NCI-H1048 (cell line): ENCODE measurements around the gene C12orf60.
A peak's percentile ranks its signal among the peaks of the same experiment; 100 is the strongest.

Experiments
- DNase-seq: peaks from one replicate; lab custom pipeline; 2025; lab: John Stamatoyannopoulos, UW

C12orf60 gene

GRCh38 chr12:14776236-14776961, 27.1 kb upstream of the C12orf60 start:
- no peak for DNase-seq

DNA sequence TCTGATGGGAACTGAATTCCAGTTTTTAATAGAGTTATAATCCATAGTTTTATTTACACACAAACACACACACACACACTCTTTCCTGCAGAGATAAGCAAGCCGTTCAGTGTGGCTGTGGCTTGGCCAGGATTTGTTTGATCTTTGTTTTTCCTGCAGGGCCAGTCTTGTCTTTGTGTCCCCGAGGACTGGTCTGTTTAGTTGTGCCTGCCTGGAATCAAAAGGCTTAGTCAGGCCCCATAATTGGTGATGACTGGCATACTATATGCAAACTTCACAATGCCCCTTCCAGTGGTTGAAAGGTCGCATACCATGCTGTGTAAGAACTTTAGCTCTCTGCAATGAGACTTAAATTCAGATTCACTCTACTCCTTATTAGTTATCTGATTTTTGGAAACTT, 26.2 kb upstream of the C12orf60 start:
- peak; percentile 10 for DNase-seq

- DNase-seq = no peak
These were observed 23.6 kb upstream of the C12orf60 start for GRCh38 chr12:14779834-14780233.

GRCh38 chr12:14780859-14781258, 22.6 kb upstream of the C12orf60 start:
- no peak for DNase-seq

GRCh38 chr12:14781563-14781962, 21.9 kb upstream of the C12orf60 start:
- DNase-seq = no peak

DNA sequence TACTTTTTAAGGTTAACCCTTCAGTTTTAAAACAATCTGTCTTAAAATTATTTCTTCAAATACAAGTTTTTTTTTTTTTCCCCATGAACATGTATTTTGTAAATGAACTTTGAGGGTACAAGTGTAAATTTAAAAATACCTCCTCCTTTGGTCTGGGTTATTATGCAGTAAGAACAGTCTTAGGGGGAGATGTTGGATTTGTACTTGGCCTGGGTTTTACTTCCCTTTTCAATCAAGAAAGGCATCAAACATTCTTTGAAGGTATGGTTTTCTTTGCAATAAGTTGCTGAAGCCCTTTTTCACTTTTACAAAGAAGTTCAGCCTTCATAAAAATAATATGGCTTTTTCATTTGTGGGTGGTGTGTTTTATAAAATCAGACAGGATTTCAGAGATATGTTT, 20.7 kb upstream of the C12orf60 start:
- DNase-seq = no peak

- no peak for DNase-seq
These were observed 19.0 kb upstream of the C12orf60 start for GRCh38 chr12:14784471-14784870.

- DNase-seq = no peak
These were observed 17.9 kb upstream of the C12orf60 start for GRCh38 chr12:14785568-14785967.

- no peak for DNase-seq
These were observed 8.4 kb upstream of the C12orf60 start for GRCh38 chr12:14795028-14795448.

- DNase-seq = no peak
These were observed 1.2 kb upstream of the C12orf60 start for GRCh38 chr12:14802247-14802646.

GRCh38 chr12:14802721-14803010, 804 bp upstream of the C12orf60 start:
- DNase-seq = no peak

- no peak for DNase-seq
These were observed 325 bp downstream of the C12orf60 start for GRCh38 chr12:14803830-14804160.

GRCh38 chr12:14810167-14810952, 6.9 kb downstream of the C12orf60 start:
- no peak for DNase-seq

- no peak for DNase-seq
These were observed 7.5 kb downstream of the C12orf60 start for GRCh38 chr12:14810953-14811483.

DNA sequence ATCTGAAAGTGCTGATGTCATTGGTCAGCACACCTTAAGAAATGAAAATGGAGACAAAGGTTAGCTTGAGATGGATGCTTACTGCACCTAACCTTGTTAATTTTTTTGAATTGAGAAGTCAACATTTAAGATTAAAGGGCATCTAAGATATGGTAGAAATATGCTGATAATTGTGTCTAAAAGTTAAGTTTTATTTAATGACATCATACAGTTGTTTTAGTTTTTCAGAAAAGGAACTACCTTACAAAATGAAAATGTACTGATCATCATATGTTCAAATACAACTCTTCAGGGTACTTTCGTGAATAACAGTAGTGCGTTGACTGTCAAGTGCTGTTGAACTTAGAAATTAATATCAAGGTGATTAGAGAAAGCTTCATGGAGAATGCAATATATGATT, 8.0 kb downstream of the C12orf60 start:
- no peak for DNase-seq

DNA sequence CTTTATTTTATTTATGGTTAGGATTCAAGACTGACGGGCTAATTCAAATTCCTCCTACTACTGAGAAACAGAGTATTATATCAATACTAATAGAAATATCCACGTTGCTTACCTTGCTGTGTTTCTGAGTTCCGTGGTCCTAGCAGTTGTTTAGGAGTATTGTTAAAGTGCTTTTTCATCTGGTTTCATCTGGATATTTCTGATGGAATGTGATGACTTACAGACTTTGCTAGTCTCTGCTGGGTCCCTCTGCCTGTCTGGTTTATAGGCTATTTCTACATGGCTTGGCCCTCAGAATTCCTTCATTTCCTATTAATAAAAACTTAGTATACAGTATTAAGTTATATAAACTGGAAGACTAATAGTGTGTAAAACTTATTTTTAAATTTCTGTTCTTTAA, 10.5 kb downstream of the C12orf60 start, which contains the start of gene SMCO3:
TSS of gene SMCO3 (minus strand) at position 169 of the 400 bp plus-strand sequence. CDS start 7,502 bp downstream, outside the sequence.
- DNase-seq = no peak

DNA sequence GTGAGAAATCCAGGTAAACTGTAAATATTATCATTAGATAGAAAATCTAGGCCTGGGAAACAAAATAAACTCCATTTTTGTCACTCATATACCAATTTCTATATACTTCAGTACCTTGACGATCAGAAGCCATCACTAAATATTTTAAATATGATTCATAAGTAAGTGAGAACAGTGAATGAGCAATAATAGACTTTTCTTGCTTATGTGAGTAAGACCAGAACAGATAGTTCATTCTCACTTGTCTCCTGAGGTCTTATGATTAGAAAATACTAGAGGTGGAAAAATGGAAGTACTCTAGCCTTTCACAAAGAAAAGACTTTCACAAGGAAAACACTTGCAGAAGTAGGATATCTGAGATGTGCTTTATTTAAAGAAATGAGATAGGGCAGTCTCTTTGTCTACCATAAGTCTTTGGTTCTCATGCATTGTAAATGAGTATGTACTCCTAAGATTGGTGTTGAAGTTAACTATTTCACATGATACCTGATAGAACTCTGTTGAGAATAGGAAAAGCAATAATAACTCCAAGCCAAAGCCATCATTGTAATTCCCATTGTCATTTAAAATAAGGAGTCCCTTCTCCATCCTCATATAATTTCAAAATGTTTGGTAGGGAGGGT, 20.7 kb downstream of the C12orf60 start:
- no peak for DNase-seq

- no peak for DNase-seq
These were observed 21.8 kb downstream of the C12orf60 start for GRCh38 chr12:14825256-14825655.

GRCh38 chr12:14826491-14826890, 23.0 kb downstream of the C12orf60 start:
- no peak for DNase-seq

DNA sequence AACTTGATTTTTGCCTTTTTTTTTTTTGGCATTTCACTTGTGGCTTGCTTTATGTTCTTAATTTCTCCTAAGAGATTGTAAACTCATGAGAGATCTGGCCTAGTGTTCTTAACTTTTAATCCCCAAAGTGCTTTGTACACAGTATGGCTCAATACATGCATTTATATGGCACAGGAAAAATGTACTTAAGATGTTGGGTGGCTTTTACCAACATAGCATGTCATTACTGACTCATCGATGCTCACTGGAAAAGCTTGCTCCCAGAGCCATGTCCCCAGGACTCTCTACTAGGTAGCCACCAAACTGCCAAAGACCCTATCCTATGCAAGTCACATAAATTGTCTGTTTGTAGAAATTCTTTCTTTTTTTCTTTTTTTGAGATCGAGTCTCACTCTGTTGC, 23.6 kb downstream of the C12orf60 start:
- DNase-seq = no peak

- DNase-seq = no peak
These were observed 25.4 kb downstream of the C12orf60 start for GRCh38 chr12:14828892-14829291.

GRCh38 chr12:14833336-14833735, 29.9 kb downstream of the C12orf60 start:
- DNase-seq = no peak

DNA sequence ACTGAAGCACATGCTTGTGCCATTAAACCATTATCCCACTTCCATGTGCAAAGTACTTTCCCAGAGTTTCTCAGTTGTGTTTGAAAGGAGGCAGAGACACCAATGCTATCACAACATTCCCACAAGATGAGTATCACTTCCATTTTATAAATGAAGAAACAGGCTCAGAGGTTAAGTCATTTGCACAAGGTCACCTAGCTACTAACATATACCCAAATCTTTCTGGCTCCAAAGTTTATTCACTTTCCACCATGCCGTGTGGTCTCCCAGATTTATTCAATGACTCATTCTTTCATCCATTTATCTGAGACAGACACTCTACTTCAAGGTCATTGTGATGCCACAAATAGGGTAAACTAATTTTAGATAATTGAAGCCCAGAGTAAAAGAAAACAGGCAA, 30.5 kb downstream of the C12orf60 start:
- DNase-seq = no peak
